ENCODE measurements around the gene CABP5.
"Not testable (repeated sequence)": the region's sequence is repeated elsewhere in the genome, so short reads cannot be mapped to it uniquely, and the experiment has no call there.

Gene CABP5

GRCh38 chr19:48043675-48044258, at the start of gene CABP5:
TSS of gene CABP5 (minus strand) at chr19:48044079. CDS start at chr19:48043922, 157 bp downstream.
- DNase-seq (ENCODE audit: extremely low spot score) = no peak
- POLR2A ChIA-PET = no interaction called here
- CTCF ChIA-PET = no interaction called here
- no peak for TF ChIP-seq CTCF (IDR thresholded peaks at IDR 0.05; ENCODE audit: control extremely low read depth, extremely low read depth, low read depth, missing control alignments)

- not testable (repeated sequence) for DNase-seq (ENCODE audit: extremely low spot score)
- CTCF ChIA-PET = interaction anchor here (0.8 to 1.6 kb wide), 2 partner anchors 12 to 128 kb away, joined by 3 to 6 read pairs; no protein-coding TSS in a partner anchor
- POLR2A ChIA-PET = interaction anchor here (0.7 kb wide), 2 partner anchors 226 to 413 kb away, joined by 3 to 4 read pairs; no protein-coding TSS in a partner anchor
Observed at GRCh38 chr19:48091111-48091718, 47.3 kb upstream of the CABP5 start.

- no peak for DNase-seq (ENCODE audit: extremely low spot score)
- POLR2A ChIA-PET = no interaction called here
- TF ChIP-seq CTCF (IDR thresholded peaks at IDR 0.05; ENCODE audit: control extremely low read depth, extremely low read depth, low read depth, missing control alignments) = no peak
- CTCF ChIA-PET = interaction anchor here (0.8 to 1.6 kb wide), 3 partner anchors 13 to 127 kb away, joined by 3 to 6 read pairs (median 3); no protein-coding TSS in a partner anchor
Observed at GRCh38 chr19:48090281-48090802, 46.5 kb upstream of the CABP5 start.

GRCh38 chr19:48088991-48089390, 45.1 kb upstream of the CABP5 start:
- CTCF ChIA-PET; POLR2A ChIA-PET; DNase-seq (ENCODE audit: extremely low spot score): not testable (repeated sequence)

- no peak for DNase-seq (ENCODE audit: extremely low spot score)
- POLR2A ChIA-PET = no interaction called here
- CTCF ChIA-PET = interaction anchor here (0.9 to 2.9 kb wide), 5 partner anchors 11 to 57 kb away, joined by 3 to 9 read pairs (median 3); partner anchors contain the start of gene PLA2G4C
- TF ChIP-seq CTCF (IDR thresholded peaks at IDR 0.05; ENCODE audit: control extremely low read depth, extremely low read depth, low read depth, missing control alignments) = no peak
Observed at GRCh38 chr19:48085904-48086864, 42.3 kb upstream of the CABP5 start.

- no peak for TF ChIP-seq CTCF (IDR thresholded peaks at IDR 0.05; ENCODE audit: control extremely low read depth, extremely low read depth, low read depth, missing control alignments)
- POLR2A ChIA-PET = no interaction called here
- no peak for DNase-seq (ENCODE audit: extremely low spot score)
- CTCF ChIA-PET = interaction anchor here (1.0 to 2.9 kb wide), 2 partner anchors 13 to 17 kb away, joined by 3 to 9 read pairs; no protein-coding TSS in a partner anchor
Observed at GRCh38 chr19:48085076-48085475, 41.2 kb upstream of the CABP5 start.

- ChIA-PET POLR2A (no interaction called here), CTCF (no interaction called here)
- DNase-seq (ENCODE audit: extremely low spot score) = no peak
- no peak for TF ChIP-seq CTCF (IDR thresholded peaks at IDR 0.05; ENCODE audit: control extremely low read depth, extremely low read depth, low read depth, missing control alignments)
Observed at GRCh38 chr19:48081106-48081505, 37.2 kb upstream of the CABP5 start.

GRCh38 chr19:48070177-48070769, 26.4 kb upstream of the CABP5 start:
- CTCF ChIA-PET; DNase-seq (ENCODE audit: extremely low spot score); POLR2A ChIA-PET: not testable (repeated sequence)

Measured in GM10248 (cell line).